GM12872 (cell line): ENCODE results near the gene AFG1L.
A peak's percentile ranks its signal among the peaks of the same experiment; 100 is the strongest.

Source experiments
- TF ChIP-seq, protein P1 (sequence below): IDR thresholded peaks from 3 replicates; pipeline ENCODE4 v1.5.1; 2011; ENCODE audit warnings: low read depth, mild to moderate bottlenecking, low read length, moderate library complexity; ENCODE audit not compliant: insufficient read depth

The AFG1L gene

DNA sequence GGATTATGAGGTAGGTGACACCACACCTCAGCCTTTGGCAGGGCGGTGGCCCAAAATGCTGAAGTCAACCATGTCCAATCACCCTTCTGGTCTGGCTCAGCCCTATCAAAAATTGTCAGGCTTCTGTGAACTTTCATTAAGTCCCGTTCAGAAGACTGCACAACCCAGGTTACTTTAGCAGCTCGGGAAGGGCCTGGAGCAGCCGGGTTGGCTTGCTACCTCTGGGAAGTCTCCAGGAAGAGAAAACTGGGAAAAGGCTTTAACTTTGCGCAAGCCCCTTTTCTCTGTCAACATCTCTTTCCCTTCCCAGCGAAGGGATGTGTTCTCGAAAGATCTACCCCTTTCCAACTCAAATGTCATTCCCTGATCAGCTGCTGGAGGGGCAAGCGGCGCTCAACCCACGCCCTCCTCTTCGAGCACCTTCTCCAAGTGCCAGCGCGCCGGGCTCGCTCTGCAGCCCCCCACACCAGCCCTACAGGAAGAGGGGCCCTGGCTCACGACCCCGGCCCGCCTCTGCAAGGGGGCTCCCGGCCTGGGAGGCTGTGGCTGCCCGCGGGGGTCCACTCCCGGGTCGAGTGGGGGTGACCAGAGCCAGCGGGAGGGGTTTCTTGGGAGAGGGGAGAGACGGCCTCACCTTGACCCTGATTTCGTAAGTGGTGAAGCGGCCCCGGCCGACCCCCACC lies 34.6 kb upstream of the AFG1L start:
- TF ChIP-seq, protein P1, sequence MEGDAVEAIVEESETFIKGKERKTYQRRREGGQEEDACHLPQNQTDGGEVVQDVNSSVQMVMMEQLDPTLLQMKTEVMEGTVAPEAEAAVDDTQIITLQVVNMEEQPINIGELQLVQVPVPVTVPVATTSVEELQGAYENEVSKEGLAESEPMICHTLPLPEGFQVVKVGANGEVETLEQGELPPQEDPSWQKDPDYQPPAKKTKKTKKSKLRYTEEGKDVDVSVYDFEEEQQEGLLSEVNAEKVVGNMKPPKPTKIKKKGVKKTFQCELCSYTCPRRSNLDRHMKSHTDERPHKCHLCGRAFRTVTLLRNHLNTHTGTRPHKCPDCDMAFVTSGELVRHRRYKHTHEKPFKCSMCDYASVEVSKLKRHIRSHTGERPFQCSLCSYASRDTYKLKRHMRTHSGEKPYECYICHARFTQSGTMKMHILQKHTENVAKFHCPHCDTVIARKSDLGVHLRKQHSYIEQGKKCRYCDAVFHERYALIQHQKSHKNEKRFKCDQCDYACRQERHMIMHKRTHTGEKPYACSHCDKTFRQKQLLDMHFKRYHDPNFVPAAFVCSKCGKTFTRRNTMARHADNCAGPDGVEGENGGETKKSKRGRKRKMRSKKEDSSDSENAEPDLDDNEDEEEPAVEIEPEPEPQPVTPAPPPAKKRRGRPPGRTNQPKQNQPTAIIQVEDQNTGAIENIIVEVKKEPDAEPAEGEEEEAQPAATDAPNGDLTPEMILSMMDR = no peak

DNA sequence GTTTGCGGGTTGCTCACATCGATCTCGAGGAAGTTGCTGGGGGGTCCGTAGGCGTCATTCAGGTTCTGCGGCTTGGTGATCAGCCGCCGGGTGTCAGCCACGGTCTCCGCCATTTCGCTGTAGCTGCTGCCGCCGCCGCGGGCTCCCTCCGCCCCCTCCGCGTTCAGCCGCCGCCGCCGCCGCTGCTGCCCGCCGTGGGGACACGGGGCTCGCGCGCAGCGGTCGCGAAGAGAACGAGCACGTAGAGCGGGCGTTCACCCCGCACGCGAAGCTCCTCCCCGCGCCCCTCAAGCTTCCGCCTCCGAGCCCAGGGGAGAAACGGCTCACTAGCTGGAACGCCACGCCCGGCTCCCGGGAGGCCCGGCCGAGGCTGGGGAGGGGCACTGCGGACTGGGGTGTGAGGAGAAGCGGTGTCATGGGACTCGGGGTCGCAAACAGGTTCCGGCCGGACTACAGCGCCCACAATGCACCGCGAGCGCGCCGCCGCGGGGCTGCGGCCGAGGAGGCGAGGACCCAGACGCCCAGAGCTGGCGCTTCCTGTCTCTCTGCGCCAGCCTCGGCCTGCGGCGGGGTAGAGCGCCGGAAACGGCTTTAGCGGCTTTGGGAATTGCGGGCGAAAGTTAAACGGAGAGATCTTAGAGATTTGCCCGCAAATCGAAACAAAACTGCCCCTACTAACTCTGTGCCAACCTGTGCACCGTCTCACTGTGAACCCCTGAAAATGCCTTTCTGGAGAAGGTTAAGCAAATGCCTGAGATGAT lies 33.9 kb upstream of the AFG1L start, which contains the start of gene SNX3:
SNX3 (minus strand) TSS at position 232 of the 761 bp plus-strand sequence; CDS start at position 113, 119 bp downstream.
- TF ChIP-seq, protein P1 = 0 out of 3 replicates have a peak, but pooled peaks have one; percentile 12

DNA sequence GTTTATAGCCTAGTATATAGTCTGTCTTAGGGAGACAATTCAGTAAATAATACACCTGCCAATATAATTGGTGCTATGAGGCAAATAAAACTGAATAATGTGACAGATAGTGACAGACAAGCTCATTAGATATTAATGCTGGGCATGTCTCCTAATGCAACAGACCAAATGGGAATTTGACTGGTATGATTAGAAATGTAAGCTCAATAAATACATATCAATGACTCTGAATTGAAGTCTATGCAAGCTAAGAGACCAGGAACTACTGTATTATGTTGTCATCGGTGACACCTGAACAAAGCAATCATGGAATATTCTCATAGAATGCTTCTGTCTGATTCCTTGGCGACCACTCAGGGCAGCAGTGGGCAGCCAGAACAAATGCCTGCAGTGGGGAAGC lies 31.5 kb upstream of the AFG1L start:
- TF ChIP-seq, protein P1 = no peak

DNA sequence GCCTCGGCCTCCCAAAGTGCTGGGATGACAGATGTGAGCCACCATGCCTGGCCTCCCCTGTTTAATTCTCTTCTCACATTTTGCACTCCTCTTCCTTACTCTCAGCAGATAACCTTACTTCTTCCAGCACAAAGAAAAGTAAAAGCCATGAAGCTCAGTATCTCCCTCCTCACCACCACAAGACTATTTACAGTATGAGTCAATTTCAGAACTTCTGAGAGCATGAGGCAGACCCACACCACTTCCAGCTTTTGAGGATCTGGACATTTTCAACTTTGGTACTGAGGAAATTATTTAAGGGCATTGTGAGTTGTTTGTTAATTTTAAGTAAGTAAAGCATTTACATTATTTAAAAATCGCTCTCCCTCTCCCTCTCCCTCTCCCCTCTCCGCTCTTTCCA lies 26.0 kb upstream of the AFG1L start:
- TF ChIP-seq, protein P1 = no peak

DNA sequence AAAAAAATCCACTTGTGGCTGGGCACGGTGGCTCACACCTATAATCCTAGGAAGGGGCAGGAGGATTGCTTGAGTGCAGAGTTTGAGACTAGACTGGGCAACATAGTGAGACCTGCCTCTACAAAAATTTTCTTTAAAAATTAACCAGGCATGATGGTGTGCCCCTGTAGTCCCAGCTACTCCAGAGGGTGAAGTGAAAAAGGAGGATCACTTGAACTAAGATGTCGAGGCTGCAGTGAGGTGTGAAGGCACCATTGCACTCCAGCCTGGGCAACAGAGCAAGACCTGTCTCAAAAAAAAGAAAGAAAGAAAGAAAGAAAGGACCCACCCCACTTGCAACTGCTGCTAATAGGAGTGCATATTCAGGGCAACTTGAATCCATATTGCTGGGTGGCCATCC lies 20.3 kb upstream of the AFG1L start:
- TF ChIP-seq, protein P1 = no peak

DNA sequence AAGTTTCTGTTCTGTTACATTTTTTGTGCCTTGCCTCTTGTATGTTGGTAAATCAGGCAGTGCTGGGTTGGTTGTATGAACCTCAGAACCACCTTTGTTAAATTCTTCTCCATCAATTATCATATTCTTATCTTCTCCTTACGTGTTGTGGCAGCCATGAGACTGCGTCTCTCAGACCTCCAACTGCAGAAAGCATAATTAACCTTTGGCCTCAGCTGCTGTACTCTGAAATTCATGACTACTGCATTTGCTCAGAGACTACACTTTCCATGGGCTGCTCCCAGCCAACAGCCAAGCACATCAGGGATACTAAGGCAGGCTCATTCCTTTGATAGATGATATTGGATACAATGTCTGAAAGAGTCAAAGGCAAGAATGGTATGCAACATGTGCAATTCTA lies 18.9 kb upstream of the AFG1L start:
- TF ChIP-seq, protein P1 = no peak

DNA sequence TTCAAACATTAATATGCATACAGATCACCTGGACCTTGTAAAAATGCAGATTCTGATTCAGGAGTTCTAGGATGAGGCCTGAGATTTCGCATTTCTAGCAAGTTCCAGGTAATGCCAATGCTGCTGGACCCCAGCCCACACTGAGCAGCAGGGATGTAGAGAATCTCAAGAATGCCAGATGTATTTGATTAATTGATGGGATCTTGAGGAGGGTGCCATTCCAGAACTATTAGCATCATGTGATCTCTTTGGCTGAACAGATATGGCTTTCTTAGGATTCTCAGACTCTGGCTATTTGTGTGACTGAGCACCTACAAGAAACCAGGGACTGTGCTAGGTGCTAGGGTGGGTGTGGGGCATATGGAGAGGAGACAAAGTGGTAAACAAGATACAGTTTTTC lies 17.6 kb upstream of the AFG1L start:
- TF ChIP-seq, protein P1 = no peak
